ENCODE results near the gene TSPAN9.

DNA sequence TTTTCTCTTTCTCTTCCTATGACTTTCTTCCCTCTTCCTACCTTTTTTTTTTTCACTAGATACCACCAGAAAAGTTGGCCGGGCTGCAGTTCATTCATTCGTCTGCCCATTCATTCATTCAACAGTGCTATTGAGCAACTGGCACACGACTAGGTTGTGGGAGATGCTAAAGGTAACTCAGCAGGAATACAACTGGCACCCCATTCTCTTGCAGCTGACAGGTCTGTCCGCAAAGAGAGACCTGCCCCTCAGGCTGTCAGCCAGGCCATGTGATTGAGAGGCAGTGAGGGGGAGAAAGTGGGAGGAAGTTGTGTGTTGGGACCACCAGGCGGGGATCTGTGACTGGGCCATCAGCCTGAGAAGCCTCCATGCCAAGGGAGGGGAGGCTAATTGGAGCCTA lies 105.2 kb downstream of the TSPAN9 start:
- TF ChIP-seq, protein P1, sequence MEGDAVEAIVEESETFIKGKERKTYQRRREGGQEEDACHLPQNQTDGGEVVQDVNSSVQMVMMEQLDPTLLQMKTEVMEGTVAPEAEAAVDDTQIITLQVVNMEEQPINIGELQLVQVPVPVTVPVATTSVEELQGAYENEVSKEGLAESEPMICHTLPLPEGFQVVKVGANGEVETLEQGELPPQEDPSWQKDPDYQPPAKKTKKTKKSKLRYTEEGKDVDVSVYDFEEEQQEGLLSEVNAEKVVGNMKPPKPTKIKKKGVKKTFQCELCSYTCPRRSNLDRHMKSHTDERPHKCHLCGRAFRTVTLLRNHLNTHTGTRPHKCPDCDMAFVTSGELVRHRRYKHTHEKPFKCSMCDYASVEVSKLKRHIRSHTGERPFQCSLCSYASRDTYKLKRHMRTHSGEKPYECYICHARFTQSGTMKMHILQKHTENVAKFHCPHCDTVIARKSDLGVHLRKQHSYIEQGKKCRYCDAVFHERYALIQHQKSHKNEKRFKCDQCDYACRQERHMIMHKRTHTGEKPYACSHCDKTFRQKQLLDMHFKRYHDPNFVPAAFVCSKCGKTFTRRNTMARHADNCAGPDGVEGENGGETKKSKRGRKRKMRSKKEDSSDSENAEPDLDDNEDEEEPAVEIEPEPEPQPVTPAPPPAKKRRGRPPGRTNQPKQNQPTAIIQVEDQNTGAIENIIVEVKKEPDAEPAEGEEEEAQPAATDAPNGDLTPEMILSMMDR (IDR thresholded peaks at IDR 0.05 in 2 of 3, conservative IDR thresholded peaks at IDR 0.05 in 1 of 3; ENCODE audit: control insufficient read depth in 2 of 3, extremely low read depth in 1 of 3, insufficient read depth in 1 of 3, low read depth in 3 of 3, low read length in 3 of 3): no peak
- no peak for TF ChIP-seq TBL1XR1 (IDR thresholded peaks at IDR 0.05; ENCODE audit: low read depth, low read length)
- TF ChIP-seq BMI1 (IDR thresholded peaks at IDR 0.05; ENCODE audit: borderline replicate concordance): no peak
- TF ChIP-seq CEBPB (IDR thresholded peaks at IDR 0.05; ENCODE audit: borderline replicate concordance in 1 of 2, low read depth in 2 of 2, low read length in 2 of 2): no peak
- no peak for TF ChIP-seq MEF2A (IDR thresholded peaks at IDR 0.05; ENCODE audit: insufficient read depth, low read depth, low read length)
- TF ChIP-seq KDM1A (IDR thresholded peaks at IDR 0.05; ENCODE audit: borderline replicate concordance): no peak
- no peak for TF ChIP-seq EZH2 (IDR thresholded peaks at IDR 0.05; ENCODE audit: borderline replicate concordance, control insufficient read depth, low read depth, low read length)
